Right lobe of liver (tissue), 6 donors: ENCODE data around the gene STRN4. TPM values are rescaled to one million over a fixed set of nuclear protein-coding genes. Genes with fewer than 3 reads are reported as not detected.

Experiments
- ATAC-seq, 4 donors: fragments of 200-7000 bp; cut with Tn5 transposase; one replicate each; pipeline ENCODE4 v1.9.1; 2020; ENCODE audit warnings: mild to moderate bottlenecking in 4 of 4, moderate library complexity in 4 of 4
- DNase-seq, 3 donors: peaks; one replicate each; pipeline ENCODE4 v3.0.0-alpha.2; 2020
- H3K27ac ChIP-seq, 3 donors: fragments of 200-600 bp; one replicate each; pipeline ENCODE4 v1.8.0; 2022
- H3K27me3 ChIP-seq, 2 donors: fragments of 200-600 bp; one replicate each; pipeline ENCODE4 v1.8.0; 2022
- H3K36me3 ChIP-seq, 4 donors: fragments of 200-600 bp; sonication (generic) in 1 of 4; one replicate each; pipeline versions ENCODE4 v1.5.1 to v1.8.0; 2017 to 2022; ENCODE audit warnings: control low read depth in 1 of 4
- H3K4me1 ChIP-seq, 4 donors: fragments of 200-600 bp; sonication (generic) in 1 of 4; one replicate each; pipeline versions ENCODE4 v1.5.1 to v1.8.0; 2017 to 2022; ENCODE audit warnings: control low read depth in 1 of 4
- H3K4me3 ChIP-seq, 3 donors: fragments of 200-600 bp; one replicate each; pipeline ENCODE4 v1.8.0; 2022
- H3K9me3 ChIP-seq, 4 donors: fragments of 200-600 bp; sonication (generic) in 1 of 4; one replicate each; pipeline versions ENCODE4 v1.5.1 to v1.8.0; 2017 to 2022; ENCODE audit warnings: control low read depth in 1 of 4
- POLR2A ChIP-seq: fragments of 450-650 bp; IDR thresholded peaks from one replicate; pipeline ENCODE4 v1.6.1; 2017; ENCODE audit warnings: antibody characterized with exemption, mild to moderate bottlenecking
- WGBS: methylation state at CpG from one replicate; pipeline ENCODE4 v1.1.6; 2018; ENCODE audit warnings: low coverage, low lambda C conversion rate; ENCODE audit not compliant: insufficient coverage; ENCODE audit errors: missing lambda C conversion rate; 5-methylcytosine and 5-hydroxymethylcytosine counted together
- intact Hi-C, 2 donors: fragments of 100-400 bp; cut with DNase I; formaldehyde crosslinking; loops; one replicate each; pipeline versions ENCODE4 v1.11.2 to v1.14.1; 2022
- total RNA-seq, 6 experiments: library from RNA; depleted of rRNA in 2 of 6; stranded (reverse); fragments of >200 nt in 2 of 6; fragmentation: NEBNext Ultra II Directional in 3 of 6; extraction: Animal tissue kit (Norgen Biotek cat#: 25700) in 3 of 6; gene quantifications; one replicate each; pipeline versions ENCODE4 v1.1.0 to v1.2.4, GENCODE V29; 2016 to 2023
- TF ChIP-seq, protein P1 (sequence below), 4 donors: fragments of 200-600 bp in 3 of 4; fragments of 450-650 bp in 1 of 4; IDR thresholded peaks; one replicate each; pipeline versions ENCODE4 v1.5.1 to v1.8.0; 2016 to 2022; ENCODE audit warnings: antibody characterized with exemption in 4 of 4, mild to moderate bottlenecking in 2 of 4
- donor health status: DM: no; HTN: yes; CAD: no.
- donor health status: DM: no; HTN: no; CAD: no.
- donor health status: DM: no; HTN: no; CAD: no.
- donor health status: DM: no; HTN: yes; CAD: no.
- donor health status: DM: no; HTN: yes; CAD: no.

The STRN4 gene
- total RNA-seq, 6 experiments from 2014 or later = 16.9 to 28.1 (median 23.7) TPM

DNA sequence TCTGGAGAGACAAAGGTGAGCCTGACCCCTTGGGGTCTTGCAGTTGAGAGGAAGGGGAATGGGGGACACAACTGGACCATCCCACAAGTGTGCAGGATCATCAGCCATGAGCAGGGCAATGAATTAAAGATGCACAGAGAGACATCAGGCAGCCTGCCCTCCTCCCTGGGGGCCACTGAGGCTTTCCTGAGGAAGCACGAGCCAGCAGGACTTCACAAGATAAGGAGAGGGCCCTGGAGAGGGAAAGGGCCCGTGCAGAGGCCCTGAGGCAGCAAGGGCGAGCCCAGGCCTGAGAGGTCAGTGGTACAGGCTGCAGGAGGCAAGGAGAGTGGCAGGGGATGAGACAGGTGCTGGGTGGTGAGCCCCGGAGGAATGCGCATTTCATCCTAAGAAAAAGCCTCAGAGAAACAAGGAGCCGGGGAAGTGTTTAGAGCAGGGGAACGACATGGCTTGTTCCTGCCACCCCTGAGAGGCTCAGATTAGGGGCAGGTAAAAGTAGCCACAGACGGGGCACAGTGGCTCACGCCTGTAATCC, 20.3 kb downstream of the STRN4 start:
- peaks cover 0 to 3% (median 0%) of the 10 kb centered on the region in 4 donors for H3K4me1 ChIP-seq
- H3K36me3 ChIP-seq = peaks cover 0 to 84% (median 34%) of the 10 kb centered on the region in 4 donors
- intact Hi-C loops = no loop called here
- no peaks in the 10 kb centered on the region for H3K27me3 ChIP-seq
- no peak overlapping the region for H3K4me3 ChIP-seq
- 79% methylated on average over 9 of the region's 9 CpGs for WGBS
- no peaks in the 10 kb centered on the region for H3K9me3 ChIP-seq
- TF ChIP-seq, protein P1, sequence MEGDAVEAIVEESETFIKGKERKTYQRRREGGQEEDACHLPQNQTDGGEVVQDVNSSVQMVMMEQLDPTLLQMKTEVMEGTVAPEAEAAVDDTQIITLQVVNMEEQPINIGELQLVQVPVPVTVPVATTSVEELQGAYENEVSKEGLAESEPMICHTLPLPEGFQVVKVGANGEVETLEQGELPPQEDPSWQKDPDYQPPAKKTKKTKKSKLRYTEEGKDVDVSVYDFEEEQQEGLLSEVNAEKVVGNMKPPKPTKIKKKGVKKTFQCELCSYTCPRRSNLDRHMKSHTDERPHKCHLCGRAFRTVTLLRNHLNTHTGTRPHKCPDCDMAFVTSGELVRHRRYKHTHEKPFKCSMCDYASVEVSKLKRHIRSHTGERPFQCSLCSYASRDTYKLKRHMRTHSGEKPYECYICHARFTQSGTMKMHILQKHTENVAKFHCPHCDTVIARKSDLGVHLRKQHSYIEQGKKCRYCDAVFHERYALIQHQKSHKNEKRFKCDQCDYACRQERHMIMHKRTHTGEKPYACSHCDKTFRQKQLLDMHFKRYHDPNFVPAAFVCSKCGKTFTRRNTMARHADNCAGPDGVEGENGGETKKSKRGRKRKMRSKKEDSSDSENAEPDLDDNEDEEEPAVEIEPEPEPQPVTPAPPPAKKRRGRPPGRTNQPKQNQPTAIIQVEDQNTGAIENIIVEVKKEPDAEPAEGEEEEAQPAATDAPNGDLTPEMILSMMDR (IDR thresholded peaks at IDR 0.05) = no peak
- no peak for TF ChIP-seq POLR2A
- DNase-seq (no peak), ATAC-seq (peak in 1 of 4 donors; percentile 2)
- no peak overlapping the region for H3K27ac ChIP-seq

GRCh38 chr19:46725036-46725820, 21.0 kb downstream of the STRN4 start:
- ATAC-seq (no peak), DNase-seq (peak in 1 of 3 donors; percentile 51)
- peaks cover 0 to 3% (median 0%) of the 10 kb centered on the region in 4 donors for H3K4me1 ChIP-seq
- no peaks in the 10 kb centered on the region for H3K27me3 ChIP-seq
- no peak overlapping the region for H3K4me3 ChIP-seq
- intact Hi-C loops = no loop called here
- H3K9me3 ChIP-seq = no peaks in the 10 kb centered on the region
- TF ChIP-seq POLR2A = no peak
- no peak overlapping the region for H3K27ac ChIP-seq
- 87% methylated on average over 11 of the region's 26 CpGs for WGBS
- peaks cover 0 to 85% (median 31%) of the 10 kb centered on the region in 4 donors for H3K36me3 ChIP-seq

DNA sequence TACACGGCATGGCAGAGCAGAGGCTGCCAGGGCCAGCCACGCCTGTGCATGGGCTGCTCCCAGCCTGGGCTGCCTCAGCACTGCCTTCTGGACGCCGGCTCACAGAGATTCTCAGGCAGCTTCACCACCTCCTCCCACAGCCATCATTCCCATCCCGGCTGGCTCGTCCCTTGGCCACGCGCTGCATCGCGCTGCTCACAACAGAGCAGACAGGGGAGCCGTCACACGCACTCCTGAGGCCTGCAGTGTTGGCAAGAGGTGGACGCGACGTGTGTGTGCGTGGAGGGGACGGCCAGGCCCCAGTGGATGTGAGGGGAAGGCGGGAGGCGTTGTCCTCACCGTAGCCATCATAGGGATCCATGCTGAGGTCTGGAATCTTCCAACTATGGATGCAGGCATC, 21.8 kb downstream of the STRN4 start:
- H3K27ac ChIP-seq = no peak overlapping the region
- H3K4me3 ChIP-seq = no peak overlapping the region
- H3K36me3 ChIP-seq = peaks cover 0 to 79% (median 26%) of the 10 kb centered on the region in 4 donors
- H3K27me3 ChIP-seq = no peaks in the 10 kb centered on the region
- H3K9me3 ChIP-seq = no peaks in the 10 kb centered on the region
- intact Hi-C loops = no loop called here
- 87% methylated on average over 10 of the region's 20 CpGs for WGBS
- DNase-seq (peak in 1 of 3 donors; percentile 53), ATAC-seq (no peak)
- peaks cover 0 to 3% (median 0%) of the 10 kb centered on the region in 4 donors for H3K4me1 ChIP-seq
- TF ChIP-seq, protein P1 (IDR thresholded peaks at IDR 0.05) = no peak
- no peak for TF ChIP-seq POLR2A

GRCh38 chr19:46723471-46723870, 22.8 kb downstream of the STRN4 start:
- ATAC-seq = no peak
- WGBS = 100% methylated on average over 1 of the region's 6 CpGs
- no peak overlapping the region for H3K27ac ChIP-seq

More at GRCh38 chr19:46723471-46723870, 22.8 kb downstream of the STRN4 start:
- TF ChIP-seq, protein P1 (IDR thresholded peaks at IDR 0.05) = no peak
- no peak overlapping the region for H3K4me3 ChIP-seq
- no peak for DNase-seq
- no peaks in the 10 kb centered on the region for H3K9me3 ChIP-seq
- H3K4me1 ChIP-seq = no peaks in the 10 kb centered on the region
- peaks cover 0 to 70% (median 20%) of the 10 kb centered on the region in 4 donors for H3K36me3 ChIP-seq
- intact Hi-C loops = no loop called here
- H3K27me3 ChIP-seq = no peaks in the 10 kb centered on the region
